Measurements from ENCODE around the gene GLRA3.

DNA sequence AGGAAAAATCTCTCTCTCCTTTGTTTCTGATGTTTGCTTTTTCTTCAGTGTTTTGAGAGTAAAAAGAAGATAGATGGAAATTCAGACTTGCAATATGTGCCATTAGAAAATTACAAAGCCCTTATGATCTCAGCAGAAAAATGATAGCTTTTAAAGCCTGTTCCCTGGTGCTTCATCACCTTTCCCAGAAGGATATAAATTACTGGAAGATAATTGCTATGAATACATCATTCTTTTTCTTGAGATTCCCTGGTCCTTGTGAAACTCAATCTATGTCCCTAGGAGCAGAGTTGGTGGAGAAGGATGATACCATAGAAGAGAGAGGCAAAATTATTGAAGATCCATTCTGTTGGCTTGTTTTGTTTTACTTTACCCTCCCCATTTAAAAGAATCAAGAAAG, 86.5 kb downstream of the GLRA3 start:
- TF ChIP-seq, protein P1, sequence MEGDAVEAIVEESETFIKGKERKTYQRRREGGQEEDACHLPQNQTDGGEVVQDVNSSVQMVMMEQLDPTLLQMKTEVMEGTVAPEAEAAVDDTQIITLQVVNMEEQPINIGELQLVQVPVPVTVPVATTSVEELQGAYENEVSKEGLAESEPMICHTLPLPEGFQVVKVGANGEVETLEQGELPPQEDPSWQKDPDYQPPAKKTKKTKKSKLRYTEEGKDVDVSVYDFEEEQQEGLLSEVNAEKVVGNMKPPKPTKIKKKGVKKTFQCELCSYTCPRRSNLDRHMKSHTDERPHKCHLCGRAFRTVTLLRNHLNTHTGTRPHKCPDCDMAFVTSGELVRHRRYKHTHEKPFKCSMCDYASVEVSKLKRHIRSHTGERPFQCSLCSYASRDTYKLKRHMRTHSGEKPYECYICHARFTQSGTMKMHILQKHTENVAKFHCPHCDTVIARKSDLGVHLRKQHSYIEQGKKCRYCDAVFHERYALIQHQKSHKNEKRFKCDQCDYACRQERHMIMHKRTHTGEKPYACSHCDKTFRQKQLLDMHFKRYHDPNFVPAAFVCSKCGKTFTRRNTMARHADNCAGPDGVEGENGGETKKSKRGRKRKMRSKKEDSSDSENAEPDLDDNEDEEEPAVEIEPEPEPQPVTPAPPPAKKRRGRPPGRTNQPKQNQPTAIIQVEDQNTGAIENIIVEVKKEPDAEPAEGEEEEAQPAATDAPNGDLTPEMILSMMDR (IDR thresholded peaks at IDR 0.05), result no peak
- TF ChIP-seq POLR2A (IDR thresholded peaks at IDR 0.05) (no peak), EP300 (IDR thresholded peaks at IDR 0.05) (no peak)

Data from ovary (tissue), 3 donors.